Skin epidermis (tissue), 12 donors: ENCODE results near the gene SOCS6.
A peak's percentile ranks its signal among the peaks of the same experiment; 100 is the strongest.
"Not testable (repeated sequence)": the region's sequence is repeated elsewhere in the genome, so short reads cannot be mapped to it uniquely, and the experiment has no call there.

ENCODE experiments used
- H3K27ac ChIP-seq, 21 experiments: fragments of 200-600 bp; sonication (generic) in 11 of 21; one replicate each; pipeline ENCODE4 v1.5.0; 2020; ENCODE audit warnings: mild to moderate bottlenecking in 3 of 21, inconsistent platforms in 2 of 21, moderate library complexity in 2 of 21
- H3K4me3 ChIP-seq, 7 experiments: fragments of 200-600 bp; sonication (generic) in 2 of 7; one replicate each; pipeline ENCODE4 v1.5.0; 2020; ENCODE audit warnings: inconsistent platforms in 2 of 7, mild to moderate bottlenecking in 2 of 7, moderate library complexity in 1 of 7

SOCS6 gene

GRCh38 chr18:70288851-70289328 is at the start of gene SOCS6:
Gene SOCS6 (plus strand): TSS chr18:70289045. CDS start chr18:70324669, 35,624 bp downstream.
- H3K4me3 ChIP-seq: peak within 1 kb of the TSS; percentile 46 to 72 (median 59)

GRCh38 chr18:70243131-70243929 is 45.5 kb upstream of the SOCS6 start:
- no peak overlapping the region for H3K4me3 ChIP-seq
- peak overlapping the region in 1 of 21 experiments; percentile 25 for H3K27ac ChIP-seq

More at GRCh38 chr18:70288851-70289328, at the start of gene SOCS6:
- peak within 1 kb of the TSS; percentile 72 to 93 (median 87) for H3K27ac ChIP-seq

DNA sequence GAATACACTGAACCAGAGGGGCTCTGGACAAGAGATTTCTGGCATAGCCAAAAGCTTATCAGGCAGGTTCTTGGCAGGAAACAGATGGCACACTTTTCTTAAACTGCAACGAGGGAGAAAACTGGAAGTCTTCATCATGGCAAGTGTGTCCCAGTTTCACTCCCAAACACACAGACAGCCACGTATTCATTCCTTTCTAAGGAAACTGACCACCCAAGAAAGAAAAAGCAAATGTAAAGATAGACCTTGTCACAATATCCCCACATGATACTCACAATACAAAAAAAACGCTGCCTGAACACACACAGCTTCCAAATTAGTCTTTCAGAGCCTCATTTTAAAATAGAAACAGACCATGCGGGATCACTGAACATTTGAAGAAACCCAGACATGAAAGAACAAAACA is 42.8 kb upstream of the SOCS6 start:
- Histone ChIP-seq H3K27ac (no peak overlapping the region), H3K4me3 (no peak overlapping the region)

DNA sequence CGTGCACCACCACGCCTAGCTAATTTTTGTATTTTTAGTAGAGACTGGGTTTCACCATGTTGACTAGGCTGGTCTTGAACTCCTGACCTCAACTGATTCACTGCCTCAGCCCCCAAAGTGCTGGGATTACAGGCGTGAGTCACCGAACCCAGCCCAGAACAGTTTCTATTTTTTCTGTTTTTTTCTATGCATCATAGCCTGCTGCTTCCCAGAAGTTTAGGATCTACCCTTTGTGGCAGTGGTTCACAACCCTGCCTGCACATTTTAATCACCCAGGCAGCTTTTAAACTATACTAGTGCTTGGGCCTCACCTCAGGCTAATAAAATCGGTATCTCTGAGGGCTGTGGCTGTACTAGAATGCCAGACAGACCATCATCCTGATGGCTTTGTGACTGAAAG is 39.7 kb upstream of the SOCS6 start:
- Histone ChIP-seq H3K4me3 (no peak overlapping the region), H3K27ac (no peak overlapping the region)

- H3K27ac ChIP-seq, H3K4me3 ChIP-seq: not testable (repeated sequence)
Measured at GRCh38 chr18:70249861-70250260, 39.0 kb upstream of the SOCS6 start.

- H3K27ac ChIP-seq: no peak overlapping the region
Measured at GRCh38 chr18:70250781-70251180, 38.1 kb upstream of the SOCS6 start.

DNA sequence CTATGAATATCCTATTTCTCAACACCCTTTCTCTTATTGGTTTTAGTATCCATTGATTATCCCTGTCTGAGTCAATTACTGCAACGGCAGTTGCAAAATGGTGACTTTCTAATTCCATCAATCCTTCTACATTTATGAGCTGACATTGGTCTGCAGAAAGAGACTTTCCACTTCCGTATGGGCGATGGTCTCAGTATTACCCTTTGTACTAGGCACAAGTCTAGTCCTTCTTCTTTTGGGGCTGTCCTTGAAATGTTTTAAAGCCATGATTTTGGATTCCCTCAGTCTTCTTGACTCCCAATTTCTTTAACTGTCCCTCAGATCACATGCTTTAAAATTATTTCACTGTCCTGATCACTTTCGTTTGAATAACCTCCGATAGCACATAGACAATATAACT is 32.7 kb upstream of the SOCS6 start:
- Histone ChIP-seq H3K27ac (no peak overlapping the region), H3K4me3 (no peak overlapping the region)

More at GRCh38 chr18:70250781-70251180, 38.1 kb upstream of the SOCS6 start:
- no peak overlapping the region for H3K4me3 ChIP-seq

- no peak overlapping the region for H3K4me3 ChIP-seq
- H3K27ac ChIP-seq: no peak overlapping the region
Measured at GRCh38 chr18:70256994-70257393, 31.9 kb upstream of the SOCS6 start.

DNA sequence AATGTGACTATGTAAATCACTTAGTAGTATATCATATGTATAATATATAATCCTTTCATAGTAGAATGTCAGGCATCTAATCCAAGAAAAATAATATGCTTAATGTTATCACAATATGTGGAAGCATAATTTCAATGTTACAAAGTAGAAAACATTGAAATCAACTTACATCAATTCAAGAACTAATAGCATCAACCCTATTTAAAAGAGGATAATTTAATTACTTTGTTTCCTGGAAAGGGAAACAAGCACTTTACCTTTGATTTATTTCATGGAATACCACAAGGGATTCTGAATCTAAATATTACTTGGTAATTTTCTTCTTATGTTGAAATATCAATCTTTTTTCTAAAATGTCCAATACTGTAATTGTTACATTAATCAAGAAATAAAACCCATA is 30.6 kb upstream of the SOCS6 start:
- no peak overlapping the region for H3K4me3 ChIP-seq
- H3K27ac ChIP-seq: no peak overlapping the region

DNA sequence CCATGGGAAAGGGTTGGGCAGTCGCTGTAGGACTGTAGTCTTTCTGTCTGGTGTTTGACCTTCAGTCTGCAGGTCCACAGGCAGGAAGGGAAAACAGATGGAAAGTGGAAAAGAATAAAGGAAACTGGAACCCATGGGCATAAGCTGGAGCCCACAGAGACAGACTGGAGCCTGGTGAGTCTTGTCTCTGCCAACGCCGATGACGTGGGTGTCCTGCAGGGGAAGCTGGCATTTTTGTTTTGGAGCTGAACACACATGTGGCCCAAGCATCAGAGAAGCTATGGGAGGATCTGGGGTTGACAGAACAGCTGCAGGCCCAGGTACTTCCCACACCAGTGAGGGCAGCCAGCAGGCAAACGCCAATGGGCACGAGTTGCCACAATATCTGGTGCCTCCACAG is 28.2 kb upstream of the SOCS6 start:
- H3K27ac ChIP-seq: no peak overlapping the region

DNA sequence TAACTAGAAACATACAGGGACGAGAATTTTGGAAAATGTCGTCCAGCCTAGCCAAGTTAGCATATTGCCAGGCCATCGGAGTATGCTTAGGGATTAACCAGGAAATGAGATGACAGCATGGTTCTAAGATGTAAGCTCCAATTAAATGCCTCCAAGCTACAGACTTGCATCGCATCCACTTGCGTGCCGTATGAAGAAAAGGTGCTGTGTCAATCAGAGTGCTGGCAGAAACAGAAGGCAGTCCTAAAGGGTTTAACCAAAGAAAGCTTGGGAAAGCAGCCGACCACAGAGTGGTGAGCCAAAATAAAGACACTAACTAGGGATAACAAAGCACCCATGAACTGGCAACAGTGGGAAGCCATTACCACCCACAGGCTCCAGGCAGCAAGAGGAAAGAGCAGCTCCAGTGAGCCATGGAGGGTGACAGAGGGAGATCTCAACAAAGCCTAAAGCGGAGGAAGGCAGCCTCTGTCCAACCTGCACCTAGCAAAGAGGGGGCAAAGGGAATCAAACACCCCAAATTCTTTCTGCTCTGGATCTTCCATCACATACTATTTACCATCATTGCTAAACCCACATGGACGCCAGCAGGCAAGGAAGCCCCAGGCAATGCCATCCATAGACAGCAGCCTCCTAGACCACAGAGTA is 27.6 kb upstream of the SOCS6 start:
- Histone ChIP-seq H3K4me3 (no peak overlapping the region), H3K27ac (no peak overlapping the region)

More for the DNA sequence above, 28.2 kb upstream of the SOCS6 start:
- no peak overlapping the region for H3K4me3 ChIP-seq

DNA sequence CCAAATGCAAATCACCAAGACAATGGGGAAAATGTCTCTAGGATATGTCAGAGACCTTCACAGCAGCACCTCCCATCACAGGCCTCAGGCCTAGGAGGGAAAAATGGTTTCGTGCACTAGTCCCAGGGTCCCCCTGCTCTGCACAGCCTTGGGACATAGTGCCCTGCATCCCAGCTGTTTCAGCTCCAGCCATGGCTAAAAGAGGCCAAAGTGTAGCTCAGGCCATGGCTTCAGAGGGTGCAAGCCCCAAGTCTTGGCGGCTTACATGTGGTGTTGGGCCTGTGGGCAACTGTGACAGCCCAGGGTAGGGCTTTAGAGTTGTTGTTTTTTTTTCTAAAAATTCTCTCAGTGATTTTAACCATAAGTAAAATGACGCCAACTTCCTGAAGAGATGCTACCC is 25.5 kb upstream of the SOCS6 start:
- no peak overlapping the region for H3K4me3 ChIP-seq

DNA sequence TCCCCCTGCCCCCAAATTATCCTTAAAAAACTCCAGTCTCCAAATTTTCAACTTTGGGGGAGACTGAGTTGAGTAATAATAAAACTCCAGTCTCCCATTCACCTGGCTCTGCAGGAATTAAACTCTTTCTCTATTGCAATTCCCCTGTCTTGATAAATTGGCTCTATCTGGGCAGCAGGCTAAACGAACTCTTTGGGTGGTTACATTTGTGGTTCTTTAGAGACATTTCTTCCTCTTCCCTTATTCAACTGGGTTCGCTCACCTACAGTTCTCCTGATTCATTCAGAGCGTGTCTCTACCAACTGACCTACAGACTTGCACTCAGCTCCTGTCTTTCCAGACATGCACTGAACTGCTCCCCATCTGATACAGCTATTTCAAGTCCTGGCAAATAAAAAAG is 17.1 kb upstream of the SOCS6 start:
- no peak overlapping the region for H3K4me3 ChIP-seq
- no peak overlapping the region for H3K27ac ChIP-seq

More for the DNA sequence above, 25.5 kb upstream of the SOCS6 start:
- no peak overlapping the region for H3K27ac ChIP-seq

DNA sequence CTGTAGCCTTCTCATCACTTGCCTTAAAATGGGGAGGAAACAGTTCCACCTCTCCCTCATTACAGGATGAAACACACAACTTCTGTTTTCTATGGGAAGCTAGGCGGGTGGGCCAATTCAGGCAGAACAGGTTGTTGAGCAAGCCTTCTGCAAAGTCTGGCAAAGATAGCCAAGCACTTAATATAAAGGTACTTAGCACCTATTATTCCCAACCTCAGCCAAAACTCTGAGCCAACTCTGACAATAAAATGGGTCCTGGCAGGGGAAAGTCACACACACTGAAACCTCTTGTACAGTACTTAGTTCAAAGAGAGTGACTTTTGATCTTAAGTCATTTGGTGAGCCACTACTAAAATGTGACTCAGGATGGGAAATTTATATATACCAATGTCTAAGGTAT is 15.8 kb upstream of the SOCS6 start:
- H3K27ac ChIP-seq: no peak overlapping the region
- no peak overlapping the region for H3K4me3 ChIP-seq

- Histone ChIP-seq H3K27ac (no peak overlapping the region), H3K4me3 (no peak overlapping the region)
Measured at GRCh38 chr18:70276416-70277191, 12.2 kb upstream of the SOCS6 start.

DNA sequence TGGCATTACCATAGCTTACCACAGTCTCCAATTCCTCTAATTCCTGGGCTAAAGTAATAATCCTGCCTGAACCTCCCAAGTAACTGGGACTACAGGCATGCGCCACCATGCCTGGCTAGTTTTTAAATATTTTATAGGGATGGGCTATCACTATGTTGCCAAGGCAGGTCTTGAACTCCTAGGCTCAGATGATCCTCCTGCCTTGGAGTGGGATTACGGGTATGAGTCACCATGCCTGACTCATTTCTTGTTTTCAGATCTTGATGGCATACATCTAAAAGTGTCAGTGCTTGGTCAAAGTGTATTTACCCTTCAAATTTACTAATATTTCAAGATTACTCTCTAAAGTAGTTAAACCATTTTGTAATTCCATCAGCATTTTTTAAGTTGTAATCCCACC is 9.4 kb upstream of the SOCS6 start:
- Histone ChIP-seq H3K4me3 (no peak overlapping the region), H3K27ac (no peak overlapping the region)

- no peak overlapping the region for H3K27ac ChIP-seq
Measured at GRCh38 chr18:70280007-70280925, 8.6 kb upstream of the SOCS6 start.

DNA sequence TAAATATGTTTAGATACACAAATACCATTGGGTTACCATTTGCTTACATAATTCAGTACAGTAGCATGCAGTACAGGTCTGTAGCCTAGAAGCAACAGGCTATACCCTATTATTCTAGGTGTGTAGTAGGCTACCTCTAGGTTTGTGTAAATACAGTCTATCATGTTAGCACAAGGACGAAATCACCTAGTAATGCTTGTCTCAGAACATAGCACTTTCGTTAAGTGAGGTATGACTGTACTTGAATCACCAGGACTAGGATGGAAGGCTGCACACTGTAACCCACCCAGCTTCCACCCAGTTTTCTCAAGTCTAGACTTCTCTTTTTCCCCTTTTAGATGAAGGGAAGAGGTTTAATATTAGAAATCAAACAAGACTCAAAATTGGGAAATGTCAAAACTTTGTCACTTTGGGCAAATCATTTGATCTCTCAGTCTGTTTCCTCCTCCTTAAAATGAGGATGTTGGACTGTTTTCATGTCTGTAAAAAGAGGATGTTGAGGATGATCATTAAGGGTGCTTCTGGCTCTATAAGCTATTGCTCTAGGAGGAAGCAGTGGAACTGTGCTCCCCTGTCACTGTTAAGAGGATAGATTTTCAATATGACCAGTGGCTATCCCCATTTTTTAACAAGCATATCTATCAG is 3.7 kb upstream of the SOCS6 start:
- no peak overlapping the region for H3K4me3 ChIP-seq
- H3K27ac ChIP-seq: peak overlapping the region in 1 of 21 experiments; percentile 33

More at GRCh38 chr18:70280007-70280925, 8.6 kb upstream of the SOCS6 start:
- no peak overlapping the region for H3K4me3 ChIP-seq

DNA sequence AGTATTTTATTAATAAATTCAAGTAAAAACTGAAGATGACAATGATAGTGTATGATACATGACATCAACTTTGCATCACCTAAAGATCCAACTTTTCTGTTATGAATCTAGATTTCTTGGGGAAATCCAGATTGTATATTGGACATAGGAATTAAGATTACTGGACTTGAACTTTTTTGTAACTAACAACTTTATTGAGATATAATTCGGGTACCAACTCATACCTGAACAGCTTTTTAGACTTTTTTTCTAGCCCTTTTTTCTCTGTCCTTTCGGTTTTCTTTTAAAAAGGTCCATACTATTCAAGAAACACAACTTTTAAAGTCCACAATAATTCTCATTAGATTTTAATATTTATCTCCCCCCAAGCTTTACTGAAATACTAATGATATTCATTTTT is 1.1 kb upstream of the SOCS6 start:
- Histone ChIP-seq H3K4me3 (peak overlapping the region in 2 of 7 experiments; percentile 61 to 72), H3K27ac (peak overlapping the region in 5 of 21 experiments; percentile 83 to 91 (median 90))
